ENCODE data around the gene PRKAA2.

DNA sequence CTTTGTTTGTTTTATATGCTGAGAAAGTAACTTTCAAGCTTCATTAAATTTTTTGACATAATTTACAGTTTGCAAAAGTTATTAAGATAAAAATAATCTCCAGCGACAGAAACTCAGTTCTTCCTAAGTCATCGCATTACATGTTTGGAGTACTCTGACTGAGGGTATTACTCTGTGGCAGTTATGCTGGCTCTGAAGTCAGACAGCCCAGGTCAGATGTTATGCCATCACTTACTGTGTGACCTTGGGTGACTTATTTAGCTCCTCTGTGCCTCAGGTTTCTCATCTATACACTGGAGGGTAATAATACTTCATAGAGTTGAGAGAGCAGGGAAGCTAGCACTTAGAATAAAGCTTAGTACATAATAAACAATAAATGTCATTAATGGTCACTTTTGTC lies 26.4 kb downstream of the PRKAA2 start:
- TF ChIP-seq, protein P1, sequence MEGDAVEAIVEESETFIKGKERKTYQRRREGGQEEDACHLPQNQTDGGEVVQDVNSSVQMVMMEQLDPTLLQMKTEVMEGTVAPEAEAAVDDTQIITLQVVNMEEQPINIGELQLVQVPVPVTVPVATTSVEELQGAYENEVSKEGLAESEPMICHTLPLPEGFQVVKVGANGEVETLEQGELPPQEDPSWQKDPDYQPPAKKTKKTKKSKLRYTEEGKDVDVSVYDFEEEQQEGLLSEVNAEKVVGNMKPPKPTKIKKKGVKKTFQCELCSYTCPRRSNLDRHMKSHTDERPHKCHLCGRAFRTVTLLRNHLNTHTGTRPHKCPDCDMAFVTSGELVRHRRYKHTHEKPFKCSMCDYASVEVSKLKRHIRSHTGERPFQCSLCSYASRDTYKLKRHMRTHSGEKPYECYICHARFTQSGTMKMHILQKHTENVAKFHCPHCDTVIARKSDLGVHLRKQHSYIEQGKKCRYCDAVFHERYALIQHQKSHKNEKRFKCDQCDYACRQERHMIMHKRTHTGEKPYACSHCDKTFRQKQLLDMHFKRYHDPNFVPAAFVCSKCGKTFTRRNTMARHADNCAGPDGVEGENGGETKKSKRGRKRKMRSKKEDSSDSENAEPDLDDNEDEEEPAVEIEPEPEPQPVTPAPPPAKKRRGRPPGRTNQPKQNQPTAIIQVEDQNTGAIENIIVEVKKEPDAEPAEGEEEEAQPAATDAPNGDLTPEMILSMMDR (IDR thresholded peaks at IDR 0.05) = no peak
- TF ChIP-seq POLR2A (IDR thresholded peaks at IDR 0.05) = no peak
